ENCODE measurements around the gene HSPG2. TPM values are rescaled to one million over a fixed set of nuclear protein-coding genes. Genes with fewer than 3 reads are reported as not detected.

The HSPG2 gene
- total RNA-seq, 1 experiment from 2014 or later: 171 TPM

DNA sequence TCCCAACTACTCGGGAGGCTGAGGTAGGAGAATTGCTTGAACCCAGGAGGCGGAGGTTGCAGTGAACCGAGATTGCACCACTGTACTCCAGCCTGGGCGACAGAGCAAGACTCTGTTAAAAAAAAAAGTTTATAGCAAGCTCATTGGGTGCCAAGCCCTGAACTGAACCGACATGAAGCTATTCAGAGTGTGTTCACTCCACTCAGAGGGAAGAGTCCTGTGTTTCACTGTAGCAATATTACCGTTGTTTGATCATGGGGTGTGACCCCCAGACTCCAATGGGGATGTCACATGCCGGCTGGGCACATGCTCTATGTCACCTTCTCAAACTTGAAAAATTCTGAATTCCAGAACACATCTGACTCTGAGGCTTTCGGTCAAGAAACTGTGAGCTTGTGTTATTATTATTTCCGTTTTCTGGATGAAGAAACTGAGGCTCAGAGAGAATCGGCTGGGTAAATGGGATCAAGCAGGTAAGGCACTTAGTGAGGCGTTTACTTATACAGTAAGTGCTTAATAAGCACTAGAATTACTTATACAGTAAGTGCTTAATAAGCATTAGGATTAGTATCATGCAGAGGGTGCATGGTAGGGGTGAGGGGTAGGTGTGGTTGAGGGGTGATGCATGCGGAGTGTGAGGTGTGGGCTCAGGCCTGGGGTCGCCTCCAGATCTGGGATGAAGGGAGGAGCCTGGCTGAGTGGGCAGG is 36.2 kb downstream of the HSPG2 start:
- DNase-seq (ENCODE audit: low read depth, low spot score) (no peak), ATAC-seq (no peak)
- CTCF ChIA-PET: no interaction called here
- intact Hi-C loops (cut with micrococcal nuclease; ENCODE audit: unreplicated experiment): no loop called here
- Histone ChIP-seq H3K4me3 (ENCODE audit: low read depth in 2 of 2, low read length in 2 of 2) (no peak overlapping the region), H3K27ac (ENCODE audit: low read length) (no peak overlapping the region), H3K9me3 (ENCODE audit: control insufficient read depth, insufficient read depth, low read depth, low read length) (no peaks in the 10 kb centered on the region), H3K27me3 (ENCODE audit: control insufficient read depth, insufficient read depth, low read length) (no peaks in the 10 kb centered on the region), H3K4me1 (ENCODE audit: control insufficient read depth, insufficient read depth, low read length) (peaks cover 54% of the 10 kb centered on the region), H3K36me3 (ENCODE audit: control insufficient read depth, insufficient read depth, low read length) (no peaks in the 10 kb centered on the region)
- BruUV-seq (replicated peaks): no TSS peak
- TF ChIP-seq POLR2AphosphoS5 (IDR thresholded peaks at IDR 0.05; ENCODE audit: low read depth, low read length) (no peak), SIN3A (IDR thresholded peaks at IDR 0.05; ENCODE audit: borderline replicate concordance, insufficient read depth, low read depth, low read length) (no peak), TCF7L2 (IDR thresholded peaks at IDR 0.05; ENCODE audit: low read depth, low read length) (no peak)
- TF ChIP-seq, protein P1, sequence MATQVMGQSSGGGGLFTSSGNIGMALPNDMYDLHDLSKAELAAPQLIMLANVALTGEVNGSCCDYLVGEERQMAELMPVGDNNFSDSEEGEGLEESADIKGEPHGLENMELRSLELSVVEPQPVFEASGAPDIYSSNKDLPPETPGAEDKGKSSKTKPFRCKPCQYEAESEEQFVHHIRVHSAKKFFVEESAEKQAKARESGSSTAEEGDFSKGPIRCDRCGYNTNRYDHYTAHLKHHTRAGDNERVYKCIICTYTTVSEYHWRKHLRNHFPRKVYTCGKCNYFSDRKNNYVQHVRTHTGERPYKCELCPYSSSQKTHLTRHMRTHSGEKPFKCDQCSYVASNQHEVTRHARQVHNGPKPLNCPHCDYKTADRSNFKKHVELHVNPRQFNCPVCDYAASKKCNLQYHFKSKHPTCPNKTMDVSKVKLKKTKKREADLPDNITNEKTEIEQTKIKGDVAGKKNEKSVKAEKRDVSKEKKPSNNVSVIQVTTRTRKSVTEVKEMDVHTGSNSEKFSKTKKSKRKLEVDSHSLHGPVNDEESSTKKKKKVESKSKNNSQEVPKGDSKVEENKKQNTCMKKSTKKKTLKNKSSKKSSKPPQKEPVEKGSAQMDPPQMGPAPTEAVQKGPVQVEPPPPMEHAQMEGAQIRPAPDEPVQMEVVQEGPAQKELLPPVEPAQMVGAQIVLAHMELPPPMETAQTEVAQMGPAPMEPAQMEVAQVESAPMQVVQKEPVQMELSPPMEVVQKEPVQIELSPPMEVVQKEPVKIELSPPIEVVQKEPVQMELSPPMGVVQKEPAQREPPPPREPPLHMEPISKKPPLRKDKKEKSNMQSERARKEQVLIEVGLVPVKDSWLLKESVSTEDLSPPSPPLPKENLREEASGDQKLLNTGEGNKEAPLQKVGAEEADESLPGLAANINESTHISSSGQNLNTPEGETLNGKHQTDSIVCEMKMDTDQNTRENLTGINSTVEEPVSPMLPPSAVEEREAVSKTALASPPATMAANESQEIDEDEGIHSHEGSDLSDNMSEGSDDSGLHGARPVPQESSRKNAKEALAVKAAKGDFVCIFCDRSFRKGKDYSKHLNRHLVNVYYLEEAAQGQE (IDR thresholded peaks at IDR 0.05; ENCODE audit: insufficient read depth in 1 of 2, low read depth in 2 of 2, low read length in 1 of 2): no peak
- TF ChIP-seq, protein P2, sequence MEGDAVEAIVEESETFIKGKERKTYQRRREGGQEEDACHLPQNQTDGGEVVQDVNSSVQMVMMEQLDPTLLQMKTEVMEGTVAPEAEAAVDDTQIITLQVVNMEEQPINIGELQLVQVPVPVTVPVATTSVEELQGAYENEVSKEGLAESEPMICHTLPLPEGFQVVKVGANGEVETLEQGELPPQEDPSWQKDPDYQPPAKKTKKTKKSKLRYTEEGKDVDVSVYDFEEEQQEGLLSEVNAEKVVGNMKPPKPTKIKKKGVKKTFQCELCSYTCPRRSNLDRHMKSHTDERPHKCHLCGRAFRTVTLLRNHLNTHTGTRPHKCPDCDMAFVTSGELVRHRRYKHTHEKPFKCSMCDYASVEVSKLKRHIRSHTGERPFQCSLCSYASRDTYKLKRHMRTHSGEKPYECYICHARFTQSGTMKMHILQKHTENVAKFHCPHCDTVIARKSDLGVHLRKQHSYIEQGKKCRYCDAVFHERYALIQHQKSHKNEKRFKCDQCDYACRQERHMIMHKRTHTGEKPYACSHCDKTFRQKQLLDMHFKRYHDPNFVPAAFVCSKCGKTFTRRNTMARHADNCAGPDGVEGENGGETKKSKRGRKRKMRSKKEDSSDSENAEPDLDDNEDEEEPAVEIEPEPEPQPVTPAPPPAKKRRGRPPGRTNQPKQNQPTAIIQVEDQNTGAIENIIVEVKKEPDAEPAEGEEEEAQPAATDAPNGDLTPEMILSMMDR (IDR thresholded peaks at IDR 0.05): no peak
- POLR2A ChIA-PET: no interaction called here
- in situ Hi-C loops (cut with HindIII; ENCODE audit: low pct_unique_long_range_greater_than_20kb, low sequenced_read_pairs): no loop called here

GRCh38 chr1:21899987-21900386 is 37.1 kb downstream of the HSPG2 start:
- H3K27me3 ChIP-seq (ENCODE audit: control insufficient read depth, insufficient read depth, low read length): no peaks in the 10 kb centered on the region
- no peak for TF ChIP-seq POLR2AphosphoS5 (IDR thresholded peaks at IDR 0.05; ENCODE audit: low read depth, low read length)
- TF ChIP-seq SIN3A (IDR thresholded peaks at IDR 0.05; ENCODE audit: borderline replicate concordance, insufficient read depth, low read depth, low read length): no peak
- TF ChIP-seq, protein P1 (IDR thresholded peaks at IDR 0.05; ENCODE audit: insufficient read depth in 1 of 2, low read depth in 2 of 2, low read length in 1 of 2): no peak
- TF ChIP-seq TCF7L2 (IDR thresholded peaks at IDR 0.05; ENCODE audit: low read depth, low read length): no peak
- TF ChIP-seq, protein P2 (IDR thresholded peaks at IDR 0.05): no peak
- no peaks in the 10 kb centered on the region for H3K36me3 ChIP-seq (ENCODE audit: control insufficient read depth, insufficient read depth, low read length)
- in situ Hi-C loops (cut with HindIII; ENCODE audit: low pct_unique_long_range_greater_than_20kb, low sequenced_read_pairs) (no loop called here), intact Hi-C loops (cut with micrococcal nuclease; ENCODE audit: unreplicated experiment) (no loop called here)
- H3K4me1 ChIP-seq (ENCODE audit: control insufficient read depth, insufficient read depth, low read length): peaks cover 54% of the 10 kb centered on the region
- CTCF ChIA-PET: no interaction called here
- H3K4me3 ChIP-seq (ENCODE audit: low read depth in 2 of 2, low read length in 2 of 2): no peak overlapping the region
- BruUV-seq (replicated peaks): no TSS peak
- POLR2A ChIA-PET: no interaction called here
- DNase-seq (ENCODE audit: low read depth, low spot score): no peak
- H3K9me3 ChIP-seq (ENCODE audit: control insufficient read depth, insufficient read depth, low read depth, low read length): no peaks in the 10 kb centered on the region
- ATAC-seq: no peak
- H3K27ac ChIP-seq (ENCODE audit: low read length): no peak overlapping the region

Data from Panc1 (cell line).